Skeletal muscle tissue (tissue), 4 donors: ENCODE measurements around the gene ATXN3L. TPM values are rescaled to one million over a fixed set of nuclear protein-coding genes. Genes with fewer than 3 reads are reported as not detected.

Experiments
- H3K27ac ChIP-seq: one replicate; pipeline ENCODE4 v1.7.0; 2013; ENCODE audit warnings: mild to moderate bottlenecking, low read depth, low read length, inconsistent platforms
- H3K27me3 ChIP-seq, 3 donors: one replicate each; pipeline ENCODE4 v1.7.0; 2013; ENCODE audit warnings: low read length in 3 of 3; ENCODE audit not compliant: control insufficient read depth in 3 of 3, insufficient read depth in 3 of 3
- H3K36me3 ChIP-seq, 3 donors: one replicate each; pipeline ENCODE4 v1.7.0; 2013; ENCODE audit warnings: low read length in 3 of 3; ENCODE audit not compliant: control insufficient read depth in 3 of 3, insufficient read depth in 3 of 3
- H3K4me1 ChIP-seq, 3 donors: one replicate each; pipeline ENCODE4 v1.7.0; 2013; ENCODE audit warnings: low read length in 3 of 3, mild to moderate bottlenecking in 3 of 3; ENCODE audit not compliant: control insufficient read depth in 3 of 3, insufficient read depth in 3 of 3
- H3K4me3 ChIP-seq, 3 donors: one replicate each; pipeline ENCODE4 v1.7.0; 2013; ENCODE audit warnings: low read length in 3 of 3
- H3K9ac ChIP-seq, 3 donors: one replicate each; pipeline ENCODE4 v1.7.0; 2013; ENCODE audit warnings: low read length in 3 of 3, mild to moderate bottlenecking in 3 of 3, moderate library complexity in 2 of 3, low read depth in 1 of 3
- H3K9me3 ChIP-seq, 3 donors: one replicate each; pipeline ENCODE4 v1.7.0; 2013; ENCODE audit warnings: low read length in 3 of 3; ENCODE audit not compliant: control insufficient read depth in 3 of 3
- total RNA-seq: library from RNA; depleted of rRNA; stranded (reverse); fragments of >200 nt; gene quantifications from one replicate; pipeline ENCODE4 v1.2.3, GENCODE V29; 2014
- donor health status: Osteomylitis.

Gene ATXN3L
- total RNA-seq, 1 donor from 2014 or later, result not detected

DNA sequence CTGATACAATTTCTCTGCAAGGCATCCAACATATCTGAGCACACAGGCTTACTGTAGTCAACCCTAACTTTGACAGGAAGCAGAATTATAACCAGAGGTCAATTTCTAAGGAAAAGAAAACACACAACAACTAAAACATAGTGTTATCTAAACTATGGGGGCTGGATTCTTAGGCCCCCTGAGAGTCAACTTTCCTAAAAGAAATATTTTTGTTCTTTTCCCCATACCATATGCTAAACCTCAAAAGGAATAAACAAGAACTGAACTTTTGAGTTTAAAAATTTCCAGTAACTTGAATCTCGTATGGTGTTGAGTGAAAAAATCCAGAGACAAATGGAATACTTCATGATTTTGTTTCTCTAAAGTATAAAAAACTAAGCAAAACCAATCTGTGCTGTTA, 42.9 kb downstream of the ATXN3L start:
- H3K27me3 ChIP-seq, result peaks cover 0 to 7% (median 0%) of the 10 kb centered on the region in 3 donors
- no peaks in the 10 kb centered on the region for H3K36me3 ChIP-seq
- no peaks in the 10 kb centered on the region for H3K4me1 ChIP-seq
- H3K9me3 ChIP-seq, result no peaks in the 10 kb centered on the region
- no peak overlapping the region for H3K27ac ChIP-seq
- H3K4me3 ChIP-seq, result no peak overlapping the region
- no peak overlapping the region for H3K9ac ChIP-seq

DNA sequence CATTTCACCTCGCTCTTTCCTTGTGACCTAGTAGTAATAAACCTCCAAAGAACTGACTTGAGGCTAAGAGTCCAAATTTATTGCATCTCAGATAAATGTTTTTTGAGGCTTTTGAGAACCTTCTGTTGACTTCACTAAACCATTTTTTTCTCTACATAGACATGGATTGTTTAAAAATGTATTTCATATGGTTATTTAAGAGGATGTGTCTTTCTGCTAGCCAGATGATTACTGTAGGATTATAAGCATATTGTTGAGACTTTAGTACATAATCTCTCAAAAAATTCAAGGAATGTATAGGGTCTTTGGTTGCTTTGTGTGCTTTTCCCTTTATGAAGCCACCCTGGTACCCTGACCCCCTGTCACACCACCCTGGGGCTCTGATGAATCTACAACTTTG, 44.8 kb downstream of the ATXN3L start:
- Histone ChIP-seq H3K36me3 (no peaks in the 10 kb centered on the region), H3K27ac (no peak overlapping the region), H3K9me3 (no peaks in the 10 kb centered on the region), H3K4me1 (no peaks in the 10 kb centered on the region), H3K27me3 (peaks cover 0 to 7% (median 0%) of the 10 kb centered on the region in 3 donors), H3K9ac (no peak overlapping the region), H3K4me3 (no peak overlapping the region)

- Histone ChIP-seq H3K36me3 (no peaks in the 10 kb centered on the region), H3K4me3 (no peak overlapping the region), H3K9me3 (no peaks in the 10 kb centered on the region), H3K27ac (no peak overlapping the region), H3K9ac (no peak overlapping the region), H3K4me1 (no peaks in the 10 kb centered on the region), H3K27me3 (peaks cover 0 to 7% (median 0%) of the 10 kb centered on the region in 3 donors)
Observed at GRCh38 chrX:13272426-13272825, 47.4 kb downstream of the ATXN3L start.

- H3K27ac ChIP-seq, result no peak overlapping the region
- no peak overlapping the region for H3K4me3 ChIP-seq
- H3K27me3 ChIP-seq, result peaks cover 0 to 13% (median 0%) of the 10 kb centered on the region in 3 donors
- H3K9ac ChIP-seq, result no peak overlapping the region
- no peaks in the 10 kb centered on the region for H3K36me3 ChIP-seq
- no peaks in the 10 kb centered on the region for H3K9me3 ChIP-seq
- no peaks in the 10 kb centered on the region for H3K4me1 ChIP-seq
Observed at GRCh38 chrX:13271511-13271910, 48.3 kb downstream of the ATXN3L start.

DNA sequence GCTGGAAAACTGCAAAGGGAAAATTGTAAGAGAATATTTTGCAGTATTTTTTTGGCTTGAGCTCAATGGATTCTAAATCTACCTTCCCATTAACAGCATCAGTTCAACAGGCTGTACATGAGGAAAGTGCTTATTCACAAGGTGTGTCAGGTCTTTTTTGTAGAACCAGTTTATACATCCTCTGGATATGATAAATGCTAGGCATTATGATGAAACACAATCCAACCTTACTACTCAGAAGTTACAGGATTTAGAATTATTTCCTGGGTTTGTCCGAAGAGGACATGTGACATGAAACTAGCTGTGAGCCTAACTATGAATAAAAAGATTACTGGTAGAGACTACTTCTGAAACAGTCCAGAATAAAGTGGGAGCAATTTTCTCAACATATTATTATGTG, 49.5 kb downstream of the ATXN3L start:
- no peak overlapping the region for H3K9ac ChIP-seq
- H3K27me3 ChIP-seq, result peaks cover 0 to 6% (median 0%) of the 10 kb centered on the region in 3 donors
- no peaks in the 10 kb centered on the region for H3K9me3 ChIP-seq
- H3K36me3 ChIP-seq, result no peaks in the 10 kb centered on the region
- H3K4me1 ChIP-seq, result no peaks in the 10 kb centered on the region
- H3K4me3 ChIP-seq, result no peak overlapping the region
- H3K27ac ChIP-seq, result no peak overlapping the region

- no peaks in the 10 kb centered on the region for H3K9me3 ChIP-seq
Observed at GRCh38 chrX:13268874-13269273, 51.0 kb downstream of the ATXN3L start.

More at GRCh38 chrX:13268874-13269273, 51.0 kb downstream of the ATXN3L start:
- H3K4me3 ChIP-seq, result no peak overlapping the region
- peaks cover 0 to 6% (median 0%) of the 10 kb centered on the region in 3 donors for H3K27me3 ChIP-seq
- H3K27ac ChIP-seq, result no peak overlapping the region
- H3K36me3 ChIP-seq, result no peaks in the 10 kb centered on the region
- H3K9ac ChIP-seq, result no peak overlapping the region
- no peaks in the 10 kb centered on the region for H3K4me1 ChIP-seq

Other genes with a start within 250 kb of the ATXN3L start
- 36.0 TPM for gene EGFL6, start 249.5 kb upstream of the ATXN3L start, total RNA-seq